ENCODE data around the gene NAV1.

NAV1 gene, protein sequence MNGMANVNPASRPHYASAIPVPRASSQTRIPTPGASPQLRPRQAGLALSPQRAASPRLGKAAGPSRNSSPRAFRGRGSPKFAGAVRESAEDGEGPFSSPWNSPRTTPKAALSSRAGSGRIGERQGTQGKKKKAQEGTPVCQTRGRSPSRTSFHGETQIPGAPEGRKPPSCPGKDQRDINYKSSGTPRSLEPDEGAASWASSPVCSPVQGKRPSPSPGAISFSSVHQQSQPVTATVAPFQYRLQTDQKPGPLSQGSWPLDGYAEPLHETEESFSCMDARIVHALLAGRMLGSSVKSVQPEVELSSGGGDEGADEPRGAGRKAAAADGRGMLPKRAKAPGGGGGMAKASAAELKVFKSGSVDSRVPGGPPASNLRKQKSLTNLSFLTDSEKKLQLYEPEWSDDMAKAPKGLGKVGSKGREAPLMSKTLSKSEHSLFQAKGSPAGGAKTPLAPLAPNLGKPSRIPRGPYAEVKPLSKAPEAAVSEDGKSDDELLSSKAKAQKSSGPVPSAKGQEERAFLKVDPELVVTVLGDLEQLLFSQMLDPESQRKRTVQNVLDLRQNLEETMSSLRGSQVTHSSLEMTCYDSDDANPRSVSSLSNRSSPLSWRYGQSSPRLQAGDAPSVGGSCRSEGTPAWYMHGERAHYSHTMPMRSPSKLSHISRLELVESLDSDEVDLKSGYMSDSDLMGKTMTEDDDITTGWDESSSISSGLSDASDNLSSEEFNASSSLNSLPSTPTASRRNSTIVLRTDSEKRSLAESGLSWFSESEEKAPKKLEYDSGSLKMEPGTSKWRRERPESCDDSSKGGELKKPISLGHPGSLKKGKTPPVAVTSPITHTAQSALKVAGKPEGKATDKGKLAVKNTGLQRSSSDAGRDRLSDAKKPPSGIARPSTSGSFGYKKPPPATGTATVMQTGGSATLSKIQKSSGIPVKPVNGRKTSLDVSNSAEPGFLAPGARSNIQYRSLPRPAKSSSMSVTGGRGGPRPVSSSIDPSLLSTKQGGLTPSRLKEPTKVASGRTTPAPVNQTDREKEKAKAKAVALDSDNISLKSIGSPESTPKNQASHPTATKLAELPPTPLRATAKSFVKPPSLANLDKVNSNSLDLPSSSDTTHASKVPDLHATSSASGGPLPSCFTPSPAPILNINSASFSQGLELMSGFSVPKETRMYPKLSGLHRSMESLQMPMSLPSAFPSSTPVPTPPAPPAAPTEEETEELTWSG (N-terminal part only)

DNA sequence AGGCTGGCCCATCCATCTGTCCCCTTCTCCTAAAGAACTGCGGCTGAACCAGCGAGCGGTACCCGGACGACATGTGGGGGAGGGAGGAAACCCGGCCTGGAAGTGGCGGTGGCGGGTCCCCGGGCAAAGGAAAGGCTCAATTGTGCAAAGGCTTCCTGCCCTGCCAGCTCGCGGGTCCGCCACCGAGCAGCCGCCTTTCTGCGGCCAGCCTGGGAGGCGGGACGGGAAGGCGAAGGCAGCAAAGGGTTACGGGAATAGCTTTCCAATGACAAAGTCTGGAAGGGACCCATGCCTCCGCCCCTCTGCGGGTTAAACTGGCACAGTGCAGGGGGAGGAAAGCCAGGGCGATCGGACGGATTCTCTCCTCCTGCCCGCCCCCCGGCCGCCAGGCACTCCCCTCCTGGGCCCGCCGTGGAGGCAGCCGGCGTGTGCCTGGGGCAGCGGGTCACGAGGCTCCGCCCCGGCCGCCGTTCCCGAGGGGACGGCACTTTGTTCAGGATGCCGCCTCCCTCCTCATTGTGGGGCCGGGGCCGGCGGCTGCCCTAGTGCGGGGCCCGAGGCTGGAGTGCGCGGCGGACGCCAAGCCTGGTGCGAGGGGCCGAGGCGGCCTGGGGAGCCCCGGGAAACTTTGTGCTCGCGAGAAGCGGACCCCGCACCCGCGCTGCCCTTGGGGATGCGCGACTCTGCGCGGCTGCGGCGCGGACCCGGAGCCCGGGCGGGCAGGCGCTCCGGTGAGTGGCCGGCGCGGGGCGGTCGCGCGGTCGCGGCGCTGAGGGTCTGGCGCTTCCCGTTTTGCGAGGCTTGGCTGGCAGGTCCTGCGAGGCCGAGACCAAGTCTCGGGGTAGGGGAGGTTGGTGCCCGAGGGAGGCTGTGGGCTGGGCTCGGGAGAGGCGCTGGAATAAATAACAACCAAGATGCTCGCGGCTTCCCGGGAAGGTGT is at the start of gene NAV1:
NAV1 (plus strand) TSS at position 516 of the 940 bp plus-strand sequence. CDS start 83,758 bp downstream, outside the sequence.
- TF ChIP-seq ZNF565 (CRISPR knock-in tag; conservative IDR thresholded peaks at IDR 0.05; ENCODE audit: low read depth) = no peak
- 0 out of 2 replicates have a peak, but pooled peaks have one; percentile 19 for TF ChIP-seq ZFP3 (CRISPR knock-in tag; IDR thresholded peaks at IDR 0.05)
- no peak for TF ChIP-seq ISL1 (CRISPR knock-in tag; IDR thresholded peaks at IDR 0.05)
- peak; percentile 37; the same call in 1 of the 2 replicates for TF ChIP-seq ZC3H10 (CRISPR knock-in tag; IDR thresholded peaks at IDR 0.05)
- TF ChIP-seq, protein P1, sequence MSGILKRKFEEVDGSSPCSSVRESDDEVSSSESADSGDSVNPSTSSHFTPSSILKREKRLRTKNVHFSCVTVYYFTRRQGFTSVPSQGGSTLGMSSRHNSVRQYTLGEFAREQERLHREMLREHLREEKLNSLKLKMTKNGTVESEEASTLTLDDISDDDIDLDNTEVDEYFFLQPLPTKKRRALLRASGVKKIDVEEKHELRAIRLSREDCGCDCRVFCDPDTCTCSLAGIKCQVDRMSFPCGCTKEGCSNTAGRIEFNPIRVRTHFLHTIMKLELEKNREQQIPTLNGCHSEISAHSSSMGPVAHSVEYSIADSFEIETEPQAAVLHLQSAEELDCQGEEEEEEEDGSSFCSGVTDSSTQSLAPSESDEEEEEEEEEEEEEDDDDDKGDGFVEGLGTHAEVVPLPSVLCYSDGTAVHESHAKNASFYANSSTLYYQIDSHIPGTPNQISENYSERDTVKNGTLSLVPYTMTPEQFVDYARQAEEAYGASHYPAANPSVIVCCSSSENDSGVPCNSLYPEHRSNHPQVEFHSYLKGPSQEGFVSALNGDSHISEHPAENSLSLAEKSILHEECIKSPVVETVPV (CRISPR knock-in tag; IDR thresholded peaks at IDR 0.05) = no peak
- TF ChIP-seq TOX (CRISPR knock-in tag; IDR thresholded peaks at IDR 0.05; ENCODE audit: borderline replicate concordance) = no peak
- no peak for TF ChIP-seq TSHZ2 (CRISPR knock-in tag; IDR thresholded peaks at IDR 0.05)
- peak; percentile 72 for ATAC-seq

DNA sequence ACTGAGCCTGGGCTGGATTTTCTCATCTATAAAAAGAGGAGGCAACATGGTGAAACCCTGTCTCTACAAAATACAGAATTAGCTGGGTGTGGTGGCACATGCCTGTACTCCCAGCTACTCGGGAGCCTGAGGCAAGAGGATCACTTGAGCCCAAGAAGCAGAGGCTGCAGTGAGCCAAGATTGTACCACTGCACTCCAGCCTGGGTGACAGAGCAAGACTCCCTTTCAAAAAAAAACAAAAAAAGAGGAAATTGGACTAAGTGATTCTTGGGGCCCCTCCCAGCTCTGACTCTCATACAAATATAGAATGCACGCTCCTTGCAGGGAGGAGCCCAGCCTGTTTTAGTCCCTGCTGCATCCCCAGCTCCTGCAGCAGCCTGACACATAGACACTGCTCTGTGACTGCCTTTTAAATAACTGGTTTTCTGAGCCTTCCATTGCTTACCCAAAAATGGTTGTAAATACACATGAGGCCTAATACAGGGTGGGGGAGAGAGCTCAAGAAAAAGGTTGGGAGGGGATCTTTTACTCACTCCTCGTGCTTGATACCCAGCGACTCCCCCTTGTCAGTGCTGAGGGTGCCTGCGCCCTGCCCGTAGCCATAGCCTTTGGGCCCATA is 49.2 kb upstream of the NAV1 start:
- ATAC-seq = peak; percentile 7; the same call in 2 of the 3 replicates
- TF ChIP-seq, protein P1 (CRISPR knock-in tag; IDR thresholded peaks at IDR 0.05) = no peak
- TF ChIP-seq SNAI2 (CRISPR knock-in tag; IDR thresholded peaks at IDR 0.05) (no peak), OSR1 (CRISPR knock-in tag; IDR thresholded peaks at IDR 0.05) (no peak), BACH2 (CRISPR knock-in tag; IDR thresholded peaks at IDR 0.05; ENCODE audit: borderline replicate concordance) (no peak), GLIS3 (CRISPR knock-in tag; IDR thresholded peaks at IDR 0.05) (no peak), TOX (CRISPR knock-in tag; IDR thresholded peaks at IDR 0.05; ENCODE audit: borderline replicate concordance) (no peak), ESRRG (CRISPR knock-in tag; IDR thresholded peaks at IDR 0.05) (no peak), ARNTL (CRISPR knock-in tag; IDR thresholded peaks at IDR 0.05; ENCODE audit: borderline replicate concordance, low read depth) (no peak), ZFP30 (CRISPR knock-in tag; IDR thresholded peaks at IDR 0.05) (no peak), ZFP3 (CRISPR knock-in tag; IDR thresholded peaks at IDR 0.05) (no peak), CREB5 (CRISPR knock-in tag; IDR thresholded peaks at IDR 0.05; ENCODE audit: low read depth) (no peak), ZNF70 (CRISPR knock-in tag; IDR thresholded peaks at IDR 0.05) (no peak), CSDC2 (CRISPR knock-in tag; IDR thresholded peaks at IDR 0.05) (no peak), PPARA (CRISPR knock-in tag; IDR thresholded peaks at IDR 0.05; ENCODE audit: borderline replicate concordance) (no peak)
- TF ChIP-seq, protein P2, sequence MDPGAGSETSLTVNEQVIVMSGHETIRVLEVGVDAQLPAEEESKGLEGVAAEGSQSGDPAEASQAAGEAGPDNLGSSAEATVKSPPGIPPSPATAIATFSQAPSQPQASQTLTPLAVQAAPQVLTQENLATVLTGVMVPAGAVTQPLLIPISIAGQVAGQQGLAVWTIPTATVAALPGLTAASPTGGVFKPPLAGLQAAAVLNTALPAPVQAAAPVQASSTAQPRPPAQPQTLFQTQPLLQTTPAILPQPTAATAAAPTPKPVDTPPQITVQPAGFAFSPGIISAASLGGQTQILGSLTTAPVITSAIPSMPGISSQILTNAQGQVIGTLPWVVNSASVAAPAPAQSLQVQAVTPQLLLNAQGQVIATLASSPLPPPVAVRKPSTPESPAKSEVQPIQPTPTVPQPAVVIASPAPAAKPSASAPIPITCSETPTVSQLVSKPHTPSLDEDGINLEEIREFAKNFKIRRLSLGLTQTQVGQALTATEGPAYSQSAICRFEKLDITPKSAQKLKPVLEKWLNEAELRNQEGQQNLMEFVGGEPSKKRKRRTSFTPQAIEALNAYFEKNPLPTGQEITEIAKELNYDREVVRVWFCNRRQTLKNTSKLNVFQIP (CRISPR knock-in tag; IDR thresholded peaks at IDR 0.05; ENCODE audit: borderline replicate concordance, low read depth) = no peak
